ENCODE measurements around the gene ETV3. TPM values are rescaled to one million over a fixed set of nuclear protein-coding genes. Genes with fewer than 3 reads are reported as not detected.

The ETV3 gene
- total and polyA plus RNA-seq, 2 of the 13 experiments (the other 11 are each of a cell fraction or from before 2014, with no cell fraction given): 4.2 to 5.8 TPM

- TF ChIP-seq HINFP (CRISPR knock-in tag; IDR thresholded peaks at IDR 0.05; ENCODE audit: low read depth) (peak; percentile 86; the same call in 1 of the 2 replicates), MAX (IDR thresholded peaks at IDR 0.05) (peak; percentile 90), ZNF274 (CRISPR knock-in tag; IDR thresholded peaks at IDR 0.05) (peak; percentile 45; the same call in 1 of the 2 replicates), CREBL2 (CRISPR knock-in tag; IDR thresholded peaks at IDR 0.05; ENCODE audit: borderline replicate concordance) (no peak), SIX1 (CRISPR knock-in tag; IDR thresholded peaks at IDR 0.05; ENCODE audit: borderline replicate concordance) (no peak), SRSF9 (IDR thresholded peaks at IDR 0.05; ENCODE audit: borderline replicate concordance, insufficient read depth, low read depth, low read length, poor library complexity, severe bottlenecking) (no peak), DNMT1 (CRISPR knock-in tag; IDR thresholded peaks at IDR 0.05) (peak; percentile 92), ZNF674 (CRISPR knock-in tag; IDR thresholded peaks at IDR 0.05; ENCODE audit: low read depth) (no peak), ZNF574 (CRISPR knock-in tag; IDR thresholded peaks at IDR 0.05) (peak; percentile 84), ZNF740 (CRISPR knock-in tag; IDR thresholded peaks at IDR 0.05) (0 out of 2 replicates have a peak, but pooled peaks have one; percentile 21)
- TF ChIP-seq, protein P1, sequence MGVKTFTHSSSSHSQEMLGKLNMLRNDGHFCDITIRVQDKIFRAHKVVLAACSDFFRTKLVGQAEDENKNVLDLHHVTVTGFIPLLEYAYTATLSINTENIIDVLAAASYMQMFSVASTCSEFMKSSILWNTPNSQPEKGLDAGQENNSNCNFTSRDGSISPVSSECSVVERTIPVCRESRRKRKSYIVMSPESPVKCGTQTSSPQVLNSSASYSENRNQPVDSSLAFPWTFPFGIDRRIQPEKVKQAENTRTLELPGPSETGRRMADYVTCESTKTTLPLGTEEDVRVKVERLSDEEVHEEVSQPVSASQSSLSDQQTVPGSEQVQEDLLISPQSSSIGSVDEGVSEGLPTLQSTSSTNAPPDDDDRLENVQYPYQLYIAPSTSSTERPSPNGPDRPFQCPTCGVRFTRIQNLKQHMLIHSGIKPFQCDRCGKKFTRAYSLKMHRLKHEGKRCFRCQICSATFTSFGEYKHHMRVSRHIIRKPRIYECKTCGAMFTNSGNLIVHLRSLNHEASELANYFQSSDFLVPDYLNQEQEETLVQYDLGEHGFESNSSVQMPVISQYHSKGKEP (CRISPR knock-in tag; IDR thresholded peaks at IDR 0.05): no peak
Measured at GRCh38 chr1:157138220-157139051, at the start of gene ETV3 (continued).
